Smooth muscle cell (in vitro differentiated cells): ENCODE results near the gene CLDN6. TPM values are rescaled to one million over a fixed set of nuclear protein-coding genes. Genes with fewer than 3 reads are reported as not detected.

Experiments used
- DNase-seq: peaks from one replicate; lab custom pipeline; 2025; ENCODE audit not compliant: unreplicated experiment; lab: John Stamatoyannopoulos, UW
- H2AFZ ChIP-seq: fragments of 200-600 bp; sonication (generic); 2 replicates; pipeline ENCODE4 v1.6.0; 2016; ENCODE audit warnings: antibody characterized with exemption, low read depth, mild to moderate bottlenecking
- H3F3A ChIP-seq: fragments of 200-600 bp; sonication (generic); 2 replicates; pipeline ENCODE4 v1.6.0; 2017; ENCODE audit warnings: antibody characterized with exemption, low read depth
- H3K27ac ChIP-seq: fragments of 200-600 bp; sonication (generic); 2 replicates; pipeline ENCODE4 v1.5.1; 2016; ENCODE audit warnings: low read depth, mild to moderate bottlenecking
- H3K27me3 ChIP-seq: fragments of 200-600 bp; sonication (generic); 2 replicates; pipeline ENCODE4 v1.6.1; 2016; ENCODE audit warnings: low read depth, mild to moderate bottlenecking
- H3K36me3 ChIP-seq: fragments of 200-600 bp; sonication (generic); 2 replicates; pipeline ENCODE4 v1.5.1; 2016; ENCODE audit warnings: low read depth
- H3K4me1 ChIP-seq: fragments of 200-600 bp; sonication (generic); 2 replicates; pipeline ENCODE4 v1.5.1; 2016; ENCODE audit warnings: low read depth
- H3K4me2 ChIP-seq: fragments of 200-600 bp; sonication (generic); 2 replicates; pipeline ENCODE4 v1.6.0; 2016; ENCODE audit warnings: mild to moderate bottlenecking
- H3K4me3 ChIP-seq: fragments of 200-600 bp; sonication (generic); 2 replicates; pipeline ENCODE4 v1.5.1; 2016; ENCODE audit warnings: mild to moderate bottlenecking
- H3K79me2 ChIP-seq: fragments of 200-600 bp; sonication (generic); 2 replicates; pipeline ENCODE4 v1.6.0; 2016; ENCODE audit warnings: low read depth, mild to moderate bottlenecking
- H3K9ac ChIP-seq: fragments of 200-600 bp; sonication (generic); 2 replicates; pipeline ENCODE4 v1.6.0; 2016; ENCODE audit warnings: low read depth
- H3K9me3 ChIP-seq: fragments of 200-600 bp; sonication (generic); replicated peaks from 2 replicates; pipeline ENCODE4 v1.5.1; 2016; ENCODE audit warnings: low read depth
- H4K20me1 ChIP-seq: fragments of 200-600 bp; sonication (generic); 2 replicates; pipeline ENCODE4 v1.6.0; 2016; ENCODE audit warnings: low read depth
- CTCF ChIP-seq: fragments of 200-600 bp; sonication (generic); IDR thresholded peaks from 2 replicates; pipeline ENCODE4 v1.5.1; 2017; ENCODE audit warnings: borderline replicate concordance, mild to moderate bottlenecking, antibody characterized with exemption; ENCODE audit not compliant: insufficient read depth, poor library complexity, severe bottlenecking
- WGBS: methylation state at CpG from one replicate; pipeline ENCODE4 v1.1.7; 2016; ENCODE audit warnings: low lambda C conversion rate; 5-methylcytosine and 5-hydroxymethylcytosine counted together
- polyA plus RNA-seq: library from polyadenylated mRNA; unstranded; fragments of >200 nt; fragmentation: Nextera tagmentation; extraction: Ambion mirVana; gene quantifications from 2 replicates; pipeline ENCODE4 v1.2.1, GENCODE V29; 2016
- total RNA-seq: library from RNA; depleted of rRNA; stranded (reverse); fragments of >200 nt; gene quantifications from 2 replicates; pipeline ENCODE4 v1.2.3, GENCODE V29; 2014

Gene CLDN6
- total and polyA plus RNA-seq, 2 experiments from 2014 or later, result 55.4 to 113 TPM

GRCh38 chr16:3027983-3028715 is 10.2 kb upstream of the CLDN6 start:
- Histone ChIP-seq H3K27ac (no peak overlapping the region), H3F3A (no peaks in the 10 kb centered on the region), H3K36me3 (no peaks in the 10 kb centered on the region), H2AFZ (no peak overlapping the region), H3K4me3 (no peak overlapping the region), H3K4me2 (peak overlapping the region; percentile 67), H3K9me3 (no peaks in the 10 kb centered on the region), H4K20me1 (peaks cover 71% of the 10 kb centered on the region), H3K27me3 (peaks cover 18% of the 10 kb centered on the region), H3K79me2 (no peaks in the 10 kb centered on the region), H3K4me1 (peaks cover 9% of the 10 kb centered on the region), H3K9ac (no peak overlapping the region)
- TF ChIP-seq CTCF, result peak; percentile 77
- DNase-seq, result peak; percentile 43
- WGBS, result 13% methylated on average over 46 of the region's 58 CpGs

- no peaks in the 10 kb centered on the region for H3K36me3 ChIP-seq
- peaks cover 71% of the 10 kb centered on the region for H4K20me1 ChIP-seq
- no peak overlapping the region for H3K4me3 ChIP-seq
- TF ChIP-seq CTCF, result no peak
- H3K9ac ChIP-seq, result no peak overlapping the region
- H3K27ac ChIP-seq, result no peak overlapping the region
- 95% methylated on average over 8 of the region's 8 CpGs for WGBS
- H3K27me3 ChIP-seq, result peaks cover 11% of the 10 kb centered on the region
- H3K9me3 ChIP-seq, result no peaks in the 10 kb centered on the region
- H3K4me2 ChIP-seq, result peak overlapping the region; percentile 67
- H3K4me1 ChIP-seq, result peaks cover 16% of the 10 kb centered on the region
- DNase-seq, result no peak
- H2AFZ ChIP-seq, result no peak overlapping the region
- H3F3A ChIP-seq, result no peaks in the 10 kb centered on the region
- H3K79me2 ChIP-seq, result no peaks in the 10 kb centered on the region
Observed at GRCh38 chr16:3027489-3027795, 9.5 kb upstream of the CLDN6 start.

- Histone ChIP-seq H3K27ac (no peak overlapping the region), H4K20me1 (peaks cover 74% of the 10 kb centered on the region), H2AFZ (no peak overlapping the region), H3K9me3 (no peaks in the 10 kb centered on the region), H3K27me3 (peaks cover 5% of the 10 kb centered on the region), H3F3A (no peaks in the 10 kb centered on the region), H3K4me2 (peak overlapping the region; percentile 67), H3K9ac (no peak overlapping the region), H3K79me2 (no peaks in the 10 kb centered on the region), H3K4me1 (peaks cover 21% of the 10 kb centered on the region), H3K4me3 (no peak overlapping the region), H3K36me3 (no peaks in the 10 kb centered on the region)
- no peak for DNase-seq
- 99% methylated on average over 24 of the region's 24 CpGs for WGBS
- no peak for TF ChIP-seq CTCF
Observed at GRCh38 chr16:3026609-3027488, 8.9 kb upstream of the CLDN6 start.
